GM08714 (cell line): ENCODE data around the gene FAM204A.

Experiments
- H3K4me3 ChIP-seq: fragments of 200-500 bp; sonication (Bioruptor generic); 2 replicates; pipeline ENCODE4 v1.5.1; 2014; ENCODE audit warnings: mild to moderate bottlenecking, low read length, inconsistent platforms
- ZNF274 ChIP-seq: IDR thresholded peaks from 2 replicates; pipeline ENCODE4 v1.6.1; 2012; ENCODE audit warnings: mild to moderate bottlenecking, low read depth, low read length

The FAM204A gene

DNA sequence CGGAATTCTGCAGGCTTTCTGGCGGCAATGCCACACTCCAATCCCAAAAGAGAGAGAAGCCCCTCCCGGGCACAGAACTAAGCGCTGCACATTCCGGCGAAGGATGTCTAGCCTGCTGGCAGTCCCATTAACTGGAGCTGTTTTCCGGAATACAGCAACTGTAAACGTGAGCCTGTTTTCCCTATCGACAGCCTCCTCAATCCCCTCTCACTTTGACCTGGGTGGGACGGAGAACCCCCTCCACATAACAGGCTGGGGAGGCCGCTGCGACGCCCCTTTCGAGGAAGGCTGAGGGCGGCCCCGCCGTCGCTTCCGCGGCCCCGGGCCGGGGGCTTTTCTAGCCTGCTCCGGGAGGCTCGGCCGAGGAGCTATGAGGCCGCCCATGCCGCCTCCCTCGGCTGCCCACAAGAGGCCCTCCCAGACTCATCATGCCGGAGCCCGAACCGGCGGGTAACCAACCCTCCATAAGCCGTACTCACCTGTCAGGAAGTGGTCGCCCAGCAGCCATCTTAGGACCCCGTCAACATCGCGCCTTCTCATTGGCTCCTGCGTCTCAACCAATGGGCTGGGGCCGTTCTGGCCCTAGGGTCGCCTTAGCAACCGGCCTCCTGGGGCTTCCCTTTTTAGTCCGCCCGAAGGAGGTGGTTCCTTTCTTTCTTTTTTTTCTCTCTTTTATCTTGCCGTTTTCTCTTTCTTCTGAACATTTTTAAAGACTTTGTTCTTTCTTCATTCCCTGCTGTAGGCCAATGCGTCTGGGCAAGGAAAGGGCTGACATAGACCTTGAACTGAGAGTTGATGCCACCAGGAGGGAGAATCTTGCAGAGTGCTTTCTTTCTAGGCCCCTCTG, at the start of gene FAM204A:
TSS of gene FAM204A (minus strand) at position 534 of the 847 bp plus-strand sequence. CDS start 5,909 bp downstream, outside the sequence.
- TF ChIP-seq ZNF274 = no peak
- peak within 1 kb of the TSS; percentile 97 for H3K4me3 ChIP-seq

DNA sequence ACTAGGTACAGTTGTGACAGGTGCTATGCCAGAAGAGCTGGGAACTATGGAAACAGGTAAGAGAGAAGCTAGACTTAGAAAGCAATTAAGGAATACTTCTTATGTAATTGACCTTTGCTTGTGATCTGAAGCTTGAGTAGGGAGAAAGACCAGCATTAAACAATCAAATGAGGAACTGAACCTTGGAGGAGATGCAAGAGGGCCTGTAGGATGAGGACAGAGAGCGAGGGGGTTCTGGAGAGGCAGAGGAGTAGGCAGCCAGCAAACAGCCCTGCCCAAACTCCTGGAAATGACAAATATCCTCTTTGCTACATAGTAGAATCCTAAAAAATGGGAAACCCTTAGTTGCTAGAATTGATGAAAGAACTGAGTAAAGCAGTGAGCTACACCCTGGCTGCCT, 41.6 kb upstream of the FAM204A start:
- no peak for TF ChIP-seq ZNF274
- H3K4me3 ChIP-seq = no peak overlapping the region

DNA sequence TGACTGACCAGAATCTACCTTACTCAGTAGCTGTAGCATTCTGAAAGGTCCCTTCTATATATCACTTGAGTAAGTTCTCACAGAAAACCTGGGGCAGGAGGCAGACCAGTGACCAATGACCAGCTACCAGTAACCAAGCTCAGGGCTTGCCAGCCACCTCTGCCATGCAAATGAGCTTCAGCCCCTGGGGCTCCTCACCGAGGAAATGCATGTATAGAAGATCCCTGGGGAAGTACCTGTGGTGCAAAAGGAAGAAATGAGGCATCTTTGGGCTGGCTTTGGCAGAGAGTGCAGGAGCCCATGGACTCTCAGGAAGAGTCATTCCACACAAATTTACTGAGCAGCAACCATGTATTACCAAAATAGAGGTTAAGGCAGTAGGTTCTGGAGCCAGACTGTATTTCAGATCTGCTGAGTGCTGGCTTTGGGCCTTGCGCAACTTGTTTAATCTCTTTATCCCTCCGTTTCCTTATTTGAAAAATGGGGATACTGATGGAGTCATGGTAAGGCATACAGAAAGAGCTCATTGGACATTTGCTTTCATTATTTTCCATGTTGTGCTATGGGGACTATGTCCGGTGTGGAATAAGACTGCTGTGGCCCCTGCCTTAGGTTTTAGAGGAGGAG, 41.1 kb upstream of the FAM204A start:
- H3K4me3 ChIP-seq = no peak overlapping the region
- no peak for TF ChIP-seq ZNF274

DNA sequence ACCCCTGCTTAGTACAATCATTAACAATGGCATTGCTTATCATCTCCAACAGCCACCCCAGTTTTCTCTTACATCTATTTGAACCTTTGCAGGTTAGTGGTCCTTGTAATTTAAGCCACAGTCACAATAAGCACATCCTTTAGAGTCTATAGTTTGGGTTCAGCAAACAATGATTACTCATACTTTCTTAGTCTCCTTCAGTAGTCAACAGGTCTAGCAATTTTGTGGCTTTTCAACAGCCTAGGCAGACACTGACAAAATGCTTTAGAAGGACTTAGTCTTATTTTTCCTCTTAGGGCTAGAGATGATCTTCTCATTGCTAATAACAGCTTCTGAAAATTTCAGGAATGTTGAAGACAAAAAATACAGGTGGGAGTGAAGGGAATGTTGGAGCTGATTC, 32.3 kb upstream of the FAM204A start:
- no peak overlapping the region for H3K4me3 ChIP-seq
- no peak for TF ChIP-seq ZNF274

DNA sequence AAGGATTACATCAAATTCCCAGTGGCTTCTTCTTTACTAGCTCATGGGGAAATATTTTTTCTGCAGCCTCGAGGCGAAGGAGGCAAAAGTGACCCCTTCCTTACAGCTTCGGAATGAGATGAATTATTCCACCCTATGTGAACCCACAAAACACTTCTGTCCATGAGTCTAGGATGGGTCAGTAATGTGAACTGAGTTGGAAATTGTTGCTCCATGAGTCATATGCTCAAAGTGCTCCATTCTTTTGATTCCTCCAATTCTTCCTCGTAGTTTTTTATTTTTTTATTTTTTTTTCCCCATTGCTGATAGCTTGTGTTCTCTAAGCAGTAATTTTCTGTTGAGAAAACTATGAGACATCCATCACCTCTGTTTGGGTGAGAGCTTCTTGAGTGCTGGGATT, 31.7 kb upstream of the FAM204A start:
- H3K4me3 ChIP-seq = no peak overlapping the region
- no peak for TF ChIP-seq ZNF274

DNA sequence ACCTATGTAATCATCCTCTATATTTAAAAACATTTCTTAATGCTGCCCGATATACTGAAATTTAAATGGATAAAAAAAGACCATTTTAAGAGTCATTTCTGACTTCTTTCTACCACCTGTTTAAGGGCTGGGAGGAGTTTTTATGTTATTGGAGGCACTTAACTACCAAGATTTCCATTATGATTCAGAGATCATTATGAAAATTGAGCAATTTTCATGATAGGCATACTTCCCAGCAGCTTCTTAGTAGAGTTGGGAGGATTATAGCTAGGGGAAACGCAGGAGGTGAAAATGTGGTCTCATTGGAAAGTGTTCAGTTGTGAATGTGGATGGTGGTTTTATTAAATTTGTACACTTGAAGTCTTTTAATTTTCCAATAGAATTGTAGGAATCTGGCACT, 28.4 kb upstream of the FAM204A start:
- TF ChIP-seq ZNF274 = no peak
- no peak overlapping the region for H3K4me3 ChIP-seq

DNA sequence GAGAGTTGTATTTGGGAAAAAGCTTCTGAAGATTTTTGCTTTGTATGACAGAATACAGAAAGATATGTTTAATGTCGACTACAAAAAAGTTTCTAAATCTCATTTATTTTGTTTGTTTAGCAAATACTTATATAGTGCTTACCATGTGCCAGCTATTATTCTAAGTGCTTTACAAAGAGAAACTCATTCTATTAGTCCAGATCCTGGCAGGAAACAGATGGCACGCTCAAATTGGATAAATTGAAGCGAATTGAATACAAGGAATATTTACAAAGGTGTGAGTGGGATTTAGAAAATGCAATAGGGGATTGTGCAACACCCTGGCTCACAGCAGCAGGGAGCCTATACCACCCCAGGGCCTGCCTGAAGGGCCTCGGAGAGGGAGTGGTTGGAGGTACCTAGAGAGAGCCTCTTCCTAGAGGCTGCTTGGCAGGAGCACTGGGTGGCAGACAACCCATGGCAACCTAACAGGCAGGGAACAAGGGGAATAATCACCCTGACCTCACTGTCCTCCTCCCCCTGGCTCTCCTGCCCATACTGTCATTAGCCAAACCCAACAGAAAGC, 27.6 kb upstream of the FAM204A start:
- TF ChIP-seq ZNF274 = no peak

DNA sequence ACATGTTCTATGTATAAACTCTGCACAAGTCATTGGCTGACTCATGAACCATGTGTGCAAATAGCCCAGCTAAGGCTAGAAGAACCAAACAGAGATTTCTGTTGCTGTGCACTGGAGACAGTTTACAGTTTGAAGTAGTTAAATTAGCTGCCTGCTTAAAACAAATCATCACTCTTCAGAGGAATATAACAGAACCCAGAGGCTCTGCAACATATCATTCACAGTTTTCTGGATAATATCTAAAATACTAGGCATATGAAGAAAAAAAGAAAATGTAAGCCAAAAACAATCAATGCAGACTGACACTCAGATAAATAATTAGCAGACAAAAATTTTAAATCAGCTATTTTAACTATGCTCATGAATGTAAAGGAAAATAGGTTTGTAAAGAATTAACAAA, 23.6 kb upstream of the FAM204A start:
- no peak overlapping the region for H3K4me3 ChIP-seq
- no peak for TF ChIP-seq ZNF274

More for the DNA sequence above, 27.6 kb upstream of the FAM204A start:
- no peak overlapping the region for H3K4me3 ChIP-seq

DNA sequence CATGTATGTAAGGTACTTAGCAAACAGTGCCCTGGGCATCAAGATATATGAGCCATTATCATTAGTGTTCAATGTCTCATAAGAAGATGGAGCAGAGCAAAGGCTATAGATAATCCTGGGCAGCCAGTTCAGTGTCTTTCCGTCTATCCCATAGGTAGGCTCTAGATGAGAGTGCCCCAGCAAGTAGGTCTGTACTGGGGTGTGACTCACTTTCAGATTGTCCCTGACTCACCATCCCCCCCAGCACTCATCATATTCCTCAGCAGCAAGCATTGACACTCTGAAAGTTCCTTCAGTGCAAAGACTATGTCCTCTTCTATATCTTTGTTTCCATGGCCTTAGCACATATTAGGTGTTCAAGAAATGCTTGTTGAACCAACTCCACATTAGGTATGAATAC, 20.0 kb upstream of the FAM204A start:
- no peak for TF ChIP-seq ZNF274
- no peak overlapping the region for H3K4me3 ChIP-seq

DNA sequence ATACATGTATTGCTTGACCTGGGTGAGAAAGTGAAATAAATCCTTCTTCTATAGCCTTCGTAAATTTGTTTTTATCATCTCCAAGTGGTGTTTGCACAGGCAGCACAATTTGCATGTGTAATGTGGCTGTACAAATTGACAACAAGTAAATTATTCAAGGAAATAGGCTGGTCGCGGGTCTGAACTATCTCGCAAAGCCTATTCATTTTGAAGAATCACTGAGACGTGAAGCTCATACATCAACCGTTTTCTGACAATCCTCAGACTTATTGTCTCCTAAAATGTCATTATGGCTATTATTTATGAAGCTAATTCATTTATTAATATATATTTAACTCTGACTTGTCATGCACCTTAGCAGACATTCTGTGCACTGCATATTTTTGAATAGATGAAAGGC, 16.2 kb upstream of the FAM204A start:
- TF ChIP-seq ZNF274 = no peak
- H3K4me3 ChIP-seq = no peak overlapping the region

DNA sequence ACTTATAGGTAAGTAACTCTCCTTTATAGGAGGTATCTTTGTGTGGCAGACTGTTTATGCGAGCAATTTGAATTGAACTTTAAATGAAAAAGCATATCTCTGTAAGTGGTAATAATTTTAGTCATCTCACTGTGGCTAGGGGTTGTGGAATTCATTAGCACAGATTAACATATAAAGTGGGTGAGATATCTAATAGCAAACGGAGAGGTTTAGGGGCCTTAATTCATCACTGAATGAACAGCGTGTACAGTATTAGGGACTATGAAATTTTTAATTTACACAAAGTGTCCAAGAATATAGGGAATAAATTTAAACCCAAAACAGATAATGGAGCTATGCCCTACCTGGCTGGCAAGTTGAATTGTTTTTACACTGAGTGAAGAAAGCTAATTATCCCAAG, 15.7 kb upstream of the FAM204A start:
- H3K4me3 ChIP-seq = no peak overlapping the region
- TF ChIP-seq ZNF274 = no peak

DNA sequence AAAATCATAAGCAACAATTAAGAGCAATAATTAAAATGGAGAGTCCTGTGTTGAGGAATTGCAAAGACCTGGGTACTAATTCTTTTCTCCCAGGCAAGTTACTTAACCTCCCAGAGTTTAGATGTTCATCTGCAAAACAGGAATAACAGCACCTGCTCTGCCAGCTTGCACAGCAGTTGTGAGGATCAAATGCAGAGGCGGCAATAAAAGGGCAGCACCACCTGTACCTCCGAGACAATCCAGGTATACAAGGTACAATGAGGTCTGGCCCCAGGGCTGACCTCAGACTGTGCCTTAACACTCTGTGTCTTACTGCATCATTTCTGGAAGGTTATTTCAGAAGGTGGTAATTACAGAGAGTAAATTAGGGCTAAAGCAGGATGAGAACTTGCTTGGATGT, 14.5 kb upstream of the FAM204A start:
- no peak for TF ChIP-seq ZNF274
- H3K4me3 ChIP-seq = no peak overlapping the region

DNA sequence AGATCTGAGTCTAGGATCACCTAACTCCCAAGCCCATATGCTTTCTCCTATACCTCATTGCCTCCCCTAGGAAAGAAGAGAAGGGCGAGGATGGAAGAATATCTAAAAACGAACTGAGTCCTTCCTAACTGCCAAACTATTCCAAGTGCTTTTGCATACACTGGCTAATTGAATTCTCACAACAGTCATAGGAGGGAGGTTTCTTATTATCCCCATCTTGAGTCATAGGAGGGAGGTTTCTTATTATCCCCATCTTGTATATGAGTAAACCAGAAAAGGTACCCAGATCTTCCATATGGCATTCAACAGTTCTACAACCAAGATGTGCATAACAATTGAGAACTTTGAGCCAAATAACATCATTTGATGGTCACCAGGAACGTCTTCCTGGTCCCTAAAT, 13.1 kb upstream of the FAM204A start:
- TF ChIP-seq ZNF274 = no peak
- H3K4me3 ChIP-seq = no peak overlapping the region

DNA sequence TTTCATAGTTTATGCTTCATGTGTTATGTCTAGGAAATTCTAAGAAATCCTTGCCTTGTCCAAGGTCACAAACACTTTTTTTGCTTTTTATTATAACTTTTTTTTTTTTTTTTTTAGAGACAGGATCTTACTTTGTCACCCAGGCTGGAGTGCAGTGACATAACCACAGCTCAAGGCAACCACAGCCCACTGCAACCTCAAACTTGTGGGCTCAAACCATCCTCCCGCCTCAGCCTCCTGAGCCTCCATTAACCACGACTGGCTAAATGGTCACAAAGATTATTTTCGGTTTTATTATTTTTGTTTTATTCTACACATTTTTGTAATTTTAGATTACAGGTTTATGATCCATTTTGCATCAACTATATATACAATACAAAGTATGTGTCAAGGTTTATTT, 7.1 kb upstream of the FAM204A start:
- H3K4me3 ChIP-seq = no peak overlapping the region
- no peak for TF ChIP-seq ZNF274

DNA sequence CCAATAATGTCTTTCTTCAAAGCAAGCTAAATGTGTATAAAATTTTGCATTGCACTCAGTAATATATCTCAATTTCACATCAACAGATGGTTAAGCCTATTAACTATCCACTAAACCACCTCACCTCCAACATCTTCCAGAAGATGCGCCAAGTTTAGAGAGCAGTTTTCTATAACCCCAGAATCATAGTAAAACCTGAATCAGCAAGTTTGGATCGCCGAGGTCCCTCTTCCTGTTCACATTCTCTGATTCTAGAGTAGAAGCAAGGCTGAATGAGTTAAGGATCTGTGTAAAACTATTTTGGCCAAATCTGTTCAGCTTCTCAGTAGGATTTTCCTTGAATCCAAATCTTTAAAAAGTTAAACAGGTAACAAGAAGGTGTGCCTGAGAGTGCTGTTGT, 1.4 kb upstream of the FAM204A start:
- no peak for TF ChIP-seq ZNF274
- H3K4me3 ChIP-seq = no peak overlapping the region
